CD8-positive, alpha-beta memory T cell (primary cell): ENCODE results near the gene LRTM2. TPM values are rescaled to one million over a fixed set of nuclear protein-coding genes. Genes with fewer than 3 reads are reported as not detected.
"Not testable (repeated sequence)": the region's sequence is repeated elsewhere in the genome, so short reads cannot be mapped to it uniquely, and the experiment has no call there.

Source experiments
- CTCF ChIA-PET: fragments of 350-600 bp; sonication (Branson Sonifier 250); formaldehyde crosslinking; loops from one replicate; lab custom pipeline; 2021; ENCODE audit warnings: antibody characterized with exemption; lab: Charles Lee
- POLR2A ChIA-PET: fragments of 350-600 bp; sonication (Branson Sonifier 250); formaldehyde crosslinking; loops from one replicate; lab custom pipeline; 2021; ENCODE audit warnings: antibody characterized with exemption; lab: Charles Lee
- DNase-seq, 5 donors: peaks; one replicate each; pipeline versions ENCODE4 v3.0.0 to v3.0.0-alpha.2; 2020 to 2022; ENCODE audit warnings: mixed read lengths in 1 of 5
- H3K27ac ChIP-seq: one replicate; pipeline ENCODE4 v1.7.0; 2013; ENCODE audit warnings: low read depth, mild to moderate bottlenecking, low read length, moderate library complexity
- H3K27me3 ChIP-seq: 2 replicates; pipeline ENCODE4 v1.7.0; 2013; ENCODE audit warnings: low read length, mild to moderate bottlenecking; ENCODE audit not compliant: insufficient read depth, poor library complexity, severe bottlenecking
- H3K36me3 ChIP-seq: 2 replicates; pipeline ENCODE4 v1.7.0; 2013; ENCODE audit warnings: mild to moderate bottlenecking, low read length, moderate library complexity; ENCODE audit not compliant: insufficient read depth
- H3K4me1 ChIP-seq: 2 replicates; pipeline ENCODE4 v1.7.0; 2013; ENCODE audit warnings: mild to moderate bottlenecking, low read length, moderate library complexity; ENCODE audit not compliant: insufficient read depth
- H3K4me3 ChIP-seq: 2 replicates; pipeline ENCODE4 v1.7.0; 2013; ENCODE audit warnings: mild to moderate bottlenecking, low read length
- H3K9me3 ChIP-seq: 2 replicates; pipeline ENCODE4 v1.7.0; 2013; ENCODE audit warnings: mild to moderate bottlenecking, low read length
- H3K27ac Mint-ChIP-seq, 8 donors: one replicate each; pipeline ENCODE4 v1.8.0; 2020 to 2021; ENCODE audit warnings: mixed read lengths in 8 of 8, mild to moderate bottlenecking in 6 of 8, inconsistent platforms in 3 of 8, moderate library complexity in 3 of 8
- H3K27me3 Mint-ChIP-seq, 2 donors: one replicate each; pipeline ENCODE4 v1.8.0; 2020 to 2021; ENCODE audit warnings: mixed read lengths in 2 of 2, mild to moderate bottlenecking in 1 of 2, moderate library complexity in 1 of 2
- H3K36me3 Mint-ChIP-seq, 3 donors: one replicate each; pipeline ENCODE4 v1.8.0; 2020 to 2021; ENCODE audit warnings: mixed read lengths in 3 of 3, inconsistent platforms in 1 of 3, mild to moderate bottlenecking in 1 of 3
- H3K4me1 Mint-ChIP-seq, 3 donors: one replicate each; pipeline ENCODE4 v1.8.0; 2020 to 2021; ENCODE audit warnings: mixed read lengths in 3 of 3, inconsistent platforms in 1 of 3, mild to moderate bottlenecking in 1 of 3
- H3K4me3 Mint-ChIP-seq, 7 donors: one replicate each; pipeline ENCODE4 v1.8.0; 2020 to 2021; ENCODE audit warnings: mixed read lengths in 7 of 7, mild to moderate bottlenecking in 6 of 7, moderate library complexity in 4 of 7, inconsistent platforms in 2 of 7
- H3K9me3 Mint-ChIP-seq, 5 donors: one replicate each; pipeline ENCODE4 v1.8.0; 2020 to 2022; ENCODE audit warnings: mixed read lengths in 5 of 5, mild to moderate bottlenecking in 3 of 5, moderate library complexity in 2 of 5, inconsistent platforms in 1 of 5
- polyA plus RNA-seq: library from polyadenylated mRNA; unstranded; fragments of 300-500 nt; fragmentation: Illumina TruSeq; gene quantifications from one replicate; pipeline ENCODE4 v1.2.3, GENCODE V29; 2021
- total RNA-seq, 2 experiments: library from RNA; stranded (reverse); gene quantifications; one replicate each; pipeline ENCODE4 v1.2.3, GENCODE V29; 2021

The LRTM2 gene
- total and polyA plus RNA-seq, 3 experiments from 2014 or later: 0.24 TPM; not detected in 2

DNA sequence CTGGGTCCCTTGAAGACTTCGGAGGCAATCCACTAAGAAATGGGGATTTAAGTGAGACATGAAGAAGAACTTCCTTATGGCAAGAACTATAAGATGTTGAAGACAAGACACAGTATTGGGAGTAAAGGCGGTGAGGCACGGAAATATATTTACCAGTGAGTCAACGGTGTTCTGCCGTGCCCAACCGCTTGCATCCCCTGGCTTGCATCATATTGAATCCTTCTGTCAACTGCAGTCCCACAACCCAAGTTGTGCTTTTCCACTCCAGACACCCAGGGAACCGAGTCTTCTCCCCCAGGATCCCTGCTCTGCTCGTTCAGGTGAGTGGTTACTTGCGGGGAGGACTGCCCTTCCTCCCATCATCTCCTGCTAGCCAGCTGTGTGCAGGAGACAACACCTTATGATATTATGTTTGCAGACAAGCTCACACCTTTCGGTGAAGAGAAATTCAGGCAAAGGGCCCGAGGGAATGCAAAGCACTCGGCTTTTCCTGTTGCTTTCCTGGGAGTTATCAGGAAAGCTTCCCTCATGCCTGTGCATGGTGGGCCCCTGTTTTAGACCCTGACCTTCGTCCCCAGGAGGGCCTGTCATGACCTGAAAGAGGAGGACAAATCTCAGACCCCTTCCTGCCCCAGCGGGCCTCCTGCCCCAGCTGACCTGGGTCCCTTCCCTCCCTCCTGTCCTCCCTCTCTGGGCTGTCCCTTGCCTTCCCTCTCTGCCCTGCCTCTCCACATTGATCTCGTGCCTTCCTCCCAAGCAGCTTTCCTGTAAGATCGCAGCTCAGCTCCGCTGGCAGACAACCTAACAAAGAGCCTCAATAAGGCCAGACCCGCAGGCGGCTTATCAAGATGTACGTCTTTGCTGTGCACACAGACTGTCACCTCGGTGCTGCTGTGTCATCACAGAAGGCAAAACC, 4.3 kb upstream of the LRTM2 start:
- H3K27me3 ChIP-seq: peaks cover 3% of the 10 kb centered on the region
- CTCF ChIA-PET: interaction anchor here (0.8 kb wide), 1 partner anchor 124 kb away, joined by 3 read pairs; no protein-coding TSS in a partner anchor
- Mint-ChIP-seq H3K27ac (no peak overlapping the region), H3K36me3 (no peaks in the 10 kb centered on the region), H3K9me3 (no peaks in the 10 kb centered on the region), H3K4me1 (peaks cover 2 to 9% (median 7%) of the 10 kb centered on the region in 3 donors), H3K4me3 (no peak overlapping the region), H3K27me3 (peaks cover 28 to 36% of the 10 kb centered on the region in 2 donors)
- H3K36me3 ChIP-seq: no peaks in the 10 kb centered on the region
- DNase-seq: no peak
- H3K27ac ChIP-seq: no peak overlapping the region
- H3K9me3 ChIP-seq: no peaks in the 10 kb centered on the region
- H3K4me1 ChIP-seq: peaks cover 9% of the 10 kb centered on the region
- no peak overlapping the region for H3K4me3 ChIP-seq
- POLR2A ChIA-PET: no interaction called here

DNA sequence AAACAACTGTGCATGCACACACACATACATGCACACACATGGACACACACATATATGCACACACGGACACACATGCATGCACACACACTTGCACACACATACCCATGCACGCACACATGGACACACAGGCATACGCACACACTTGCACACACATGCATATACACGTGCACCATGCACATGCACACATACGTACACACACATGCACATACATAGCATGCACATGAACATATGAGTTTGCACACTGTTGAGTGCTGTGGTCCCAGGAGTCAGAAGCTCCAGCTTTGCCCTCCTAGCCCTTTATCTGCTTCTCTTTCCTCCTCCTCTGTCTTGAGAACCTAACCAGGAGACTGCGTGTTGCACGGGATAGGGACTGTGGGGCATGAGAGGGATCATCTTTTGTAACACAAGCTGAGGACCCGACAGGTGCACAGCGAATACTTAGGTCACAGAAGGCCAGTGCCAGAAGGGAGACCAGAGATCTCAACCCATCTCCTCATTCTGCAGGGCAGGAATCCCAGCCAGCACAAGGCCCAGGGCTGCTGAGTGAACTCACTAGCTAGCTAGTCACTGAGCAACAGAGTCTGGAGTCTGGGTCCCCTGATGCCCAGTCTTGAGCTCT, 3.5 kb upstream of the LRTM2 start:
- Histone ChIP-seq H3K36me3 (no peaks in the 10 kb centered on the region), H3K27me3 (peaks cover 5% of the 10 kb centered on the region), H3K4me1 (peaks cover 9% of the 10 kb centered on the region), H3K9me3 (no peaks in the 10 kb centered on the region), H3K4me3 (no peak overlapping the region), H3K27ac (no peak overlapping the region)
- Mint-ChIP-seq H3K27ac (no peak overlapping the region), H3K4me3 (no peak overlapping the region), H3K9me3 (no peaks in the 10 kb centered on the region), H3K27me3 (peaks cover 30 to 37% of the 10 kb centered on the region in 2 donors), H3K4me1 (peaks cover 2 to 6% (median 3%) of the 10 kb centered on the region in 3 donors), H3K36me3 (no peaks in the 10 kb centered on the region)
- ChIA-PET POLR2A (no interaction called here), CTCF (no interaction called here)
- no peak for DNase-seq

DNA sequence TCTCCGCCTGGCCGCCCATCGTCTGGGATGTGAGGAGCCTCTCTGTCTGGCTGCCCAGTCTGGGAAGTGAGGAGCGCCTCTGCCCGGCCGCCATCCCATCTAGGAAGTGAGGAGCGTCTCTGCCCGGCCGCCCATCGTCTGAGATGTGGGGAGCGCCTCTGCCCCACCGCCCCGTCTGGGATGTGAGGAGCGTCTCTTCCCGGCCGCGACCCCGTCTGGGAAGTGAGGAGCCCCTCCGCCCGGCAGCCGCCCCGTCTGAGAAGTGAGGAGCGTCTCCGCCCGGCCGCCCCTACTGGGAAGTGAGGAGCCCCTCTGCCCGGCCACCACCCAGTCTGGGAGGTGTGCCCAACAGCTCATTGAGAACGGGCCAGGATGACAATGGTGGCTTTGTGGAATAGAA, 2.4 kb upstream of the LRTM2 start:
- H3K36me3 Mint-ChIP-seq, H3K4me3 Mint-ChIP-seq, DNase-seq, CTCF ChIA-PET, H3K9me3 Mint-ChIP-seq, H3K27ac Mint-ChIP-seq, H3K27ac ChIP-seq, H3K4me1 Mint-ChIP-seq, H3K27me3 ChIP-seq, POLR2A ChIA-PET, H3K9me3 ChIP-seq, H3K4me1 ChIP-seq, H3K4me3 ChIP-seq, H3K36me3 ChIP-seq: not testable (repeated sequence)
- peaks cover 30 to 46% of the 10 kb centered on the region in 2 donors for H3K27me3 Mint-ChIP-seq

DNA sequence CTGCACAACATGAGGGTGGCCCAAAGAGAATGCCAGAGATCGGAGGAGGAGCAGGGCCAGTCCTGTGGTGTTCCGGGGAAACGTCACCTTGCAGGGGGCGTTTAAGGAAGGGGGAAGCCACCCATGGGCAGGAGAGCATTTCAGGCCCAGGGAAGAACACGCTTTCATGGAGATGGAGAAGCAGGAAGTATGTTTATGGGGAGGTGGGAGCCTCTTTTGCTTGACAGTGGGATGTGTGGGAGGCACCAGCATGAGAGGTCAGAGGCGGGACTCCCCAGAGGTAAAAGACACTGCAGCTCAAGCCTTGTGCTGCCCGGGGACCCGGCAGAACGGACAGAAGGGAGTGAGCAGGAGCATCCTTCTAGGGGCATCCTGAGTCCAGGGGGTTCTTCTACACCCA, 1.3 kb upstream of the LRTM2 start:
- no peaks in the 10 kb centered on the region for H3K9me3 Mint-ChIP-seq
- H3K27me3 Mint-ChIP-seq: peaks cover 33 to 51% of the 10 kb centered on the region in 2 donors
- Histone ChIP-seq H3K9me3 (no peaks in the 10 kb centered on the region), H3K4me3 (no peak overlapping the region), H3K4me1 (no peaks in the 10 kb centered on the region), H3K36me3 (no peaks in the 10 kb centered on the region), H3K27me3 (peaks cover 5% of the 10 kb centered on the region), H3K27ac (no peak overlapping the region)
- DNase-seq: no peak
- no peak overlapping the region for H3K27ac Mint-ChIP-seq
- POLR2A ChIA-PET: no interaction called here
- no peaks in the 10 kb centered on the region for H3K36me3 Mint-ChIP-seq
- CTCF ChIA-PET: no interaction called here
- no peak overlapping the region for H3K4me3 Mint-ChIP-seq
- H3K4me1 Mint-ChIP-seq: peaks cover 0 to 3% (median 2%) of the 10 kb centered on the region in 3 donors

GRCh38 chr12:1819571-1819970, 794 bp upstream of the LRTM2 start:
- no peaks in the 10 kb centered on the region for H3K36me3 ChIP-seq
- H3K27me3 Mint-ChIP-seq: peaks cover 32 to 50% of the 10 kb centered on the region in 2 donors
- H3K27ac ChIP-seq: no peak overlapping the region
- ChIA-PET POLR2A (interaction anchor here (0.7 kb wide), 1 partner anchor 20 kb away, joined by 3 read pairs; no protein-coding TSS in a partner anchor), CTCF (no interaction called here)
- H3K9me3 ChIP-seq: no peaks in the 10 kb centered on the region
- H3K4me3 ChIP-seq: no peak overlapping the region
- H3K4me3 Mint-ChIP-seq: peak overlapping the region in 1 of 7 donors; percentile 6
- H3K27ac Mint-ChIP-seq: no peak overlapping the region
- no peaks in the 10 kb centered on the region for H3K4me1 ChIP-seq
- no peaks in the 10 kb centered on the region for H3K36me3 Mint-ChIP-seq
- DNase-seq: no peak
- H3K27me3 ChIP-seq: peaks cover 5% of the 10 kb centered on the region
- no peaks in the 10 kb centered on the region for H3K9me3 Mint-ChIP-seq
- H3K4me1 Mint-ChIP-seq: peaks cover 0 to 3% (median 2%) of the 10 kb centered on the region in 3 donors

DNA sequence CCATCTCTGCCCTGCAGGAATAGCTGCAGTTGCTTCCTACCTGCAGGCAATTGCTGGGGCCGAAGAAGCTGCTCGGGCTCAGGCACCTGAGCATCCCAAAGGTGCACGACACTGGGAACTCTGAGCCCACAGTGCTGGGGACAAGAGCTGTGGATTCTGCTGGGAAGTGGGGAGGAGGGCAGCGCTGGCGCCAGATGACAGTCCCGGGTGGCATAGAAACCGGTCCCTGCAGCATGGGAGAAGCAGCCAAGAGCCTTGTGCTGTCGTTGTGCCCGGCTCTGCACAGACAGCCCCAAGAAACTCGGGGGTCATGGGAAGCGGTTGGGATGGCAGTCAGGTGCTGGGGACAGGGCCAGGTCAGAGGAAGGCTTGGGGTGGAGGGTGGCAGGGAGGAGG, 529 bp downstream of the LRTM2 start:
- no peak overlapping the region for H3K4me3 ChIP-seq
- no peaks in the 10 kb centered on the region for H3K36me3 ChIP-seq
- Mint-ChIP-seq H3K4me3 (no peak overlapping the region), H3K9me3 (no peaks in the 10 kb centered on the region), H3K36me3 (no peaks in the 10 kb centered on the region), H3K4me1 (peaks cover 0 to 3% (median 2%) of the 10 kb centered on the region in 3 donors), H3K27me3 (peaks cover 31 to 52% of the 10 kb centered on the region in 2 donors), H3K27ac (no peak overlapping the region)
- no peaks in the 10 kb centered on the region for H3K4me1 ChIP-seq
- H3K27ac ChIP-seq: no peak overlapping the region
- no peak for DNase-seq
- ChIA-PET POLR2A (no interaction called here), CTCF (no interaction called here)
- H3K9me3 ChIP-seq: no peaks in the 10 kb centered on the region
- H3K27me3 ChIP-seq: peaks cover 5% of the 10 kb centered on the region

DNA sequence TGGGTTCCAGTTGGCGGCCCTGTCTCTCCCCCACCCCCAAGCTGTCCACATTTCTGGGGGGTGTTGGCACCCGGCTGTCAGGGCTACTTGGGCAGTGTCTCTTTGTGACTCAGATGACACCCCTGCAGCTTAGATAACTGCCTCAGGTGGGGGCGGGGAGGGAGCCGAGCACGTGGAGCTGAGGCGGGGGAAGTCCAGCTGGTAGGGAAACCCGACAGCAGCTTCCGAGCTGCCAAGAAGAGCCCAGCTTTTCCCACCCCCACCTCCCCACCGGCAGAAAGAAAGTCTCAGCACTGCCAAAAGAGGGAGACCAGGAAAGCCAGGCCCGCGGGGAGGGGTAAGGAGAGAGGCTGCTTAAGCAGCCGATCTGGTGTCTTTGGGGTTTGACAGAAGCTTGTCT, 1.4 kb downstream of the LRTM2 start:
- Mint-ChIP-seq H3K36me3 (no peaks in the 10 kb centered on the region), H3K9me3 (no peaks in the 10 kb centered on the region), H3K4me1 (peaks cover 0 to 3% (median 2%) of the 10 kb centered on the region in 3 donors), H3K27me3 (peaks cover 24 to 52% of the 10 kb centered on the region in 2 donors), H3K27ac (no peak overlapping the region), H3K4me3 (no peak overlapping the region)
- Histone ChIP-seq H3K27ac (no peak overlapping the region), H3K36me3 (no peaks in the 10 kb centered on the region), H3K4me3 (no peak overlapping the region), H3K9me3 (no peaks in the 10 kb centered on the region), H3K4me1 (no peaks in the 10 kb centered on the region), H3K27me3 (peaks cover 5% of the 10 kb centered on the region)
- no peak for DNase-seq
- ChIA-PET CTCF (no interaction called here), POLR2A (no interaction called here)

DNA sequence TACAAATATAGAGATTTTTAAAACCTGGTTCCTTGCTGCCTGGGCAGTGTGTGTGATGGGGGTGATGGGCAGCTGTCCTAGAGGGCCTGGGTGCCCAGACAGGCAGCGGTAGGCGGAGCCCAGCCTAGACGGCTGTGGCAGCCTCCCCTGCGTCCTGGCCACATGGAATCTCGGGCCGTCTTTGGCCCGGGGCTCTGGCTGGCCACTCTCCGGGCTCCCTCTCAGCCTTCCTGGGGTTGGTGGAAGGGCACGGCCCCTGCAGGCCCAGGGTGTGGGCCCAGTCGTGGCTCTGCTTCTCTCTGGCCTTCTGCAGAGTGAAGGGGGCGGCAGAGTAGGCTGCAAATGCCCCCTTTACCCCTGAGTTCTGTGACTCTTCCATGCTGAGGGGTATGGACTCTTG, 2.3 kb downstream of the LRTM2 start:
- ChIA-PET CTCF (interaction anchor here (1.0 kb wide), 1 partner anchor 170 kb away, joined by 3 read pairs; no protein-coding TSS in a partner anchor), POLR2A (no interaction called here)
- no peak overlapping the region for H3K4me3 Mint-ChIP-seq
- no peaks in the 10 kb centered on the region for H3K9me3 ChIP-seq
- no peaks in the 10 kb centered on the region for H3K4me1 ChIP-seq
- H3K27ac Mint-ChIP-seq: no peak overlapping the region
- H3K27me3 ChIP-seq: peaks cover 5% of the 10 kb centered on the region
- DNase-seq: no peak
- H3K36me3 ChIP-seq: no peaks in the 10 kb centered on the region
- H3K4me3 ChIP-seq: no peak overlapping the region
- no peak overlapping the region for H3K27ac ChIP-seq
- H3K36me3 Mint-ChIP-seq: no peaks in the 10 kb centered on the region
- H3K4me1 Mint-ChIP-seq: peaks cover 0 to 3% (median 2%) of the 10 kb centered on the region in 3 donors
- no peaks in the 10 kb centered on the region for H3K9me3 Mint-ChIP-seq
- H3K27me3 Mint-ChIP-seq: peaks cover 24 to 52% of the 10 kb centered on the region in 2 donors
